MM.1S (cell line): ENCODE measurements around the gene STIL.

Experiments
- DNase-seq: peaks from one replicate; pipeline ENCODE4 v3.0.0-alpha.2; 2015
- H2AFZ ChIP-seq: fragments of 300-600 bp; sonication (generic); 2 replicates; pipeline ENCODE4 v1.6.0; 2016; ENCODE audit warnings: antibody characterized with exemption, low read length
- H3F3A ChIP-seq: fragments of 300-600 bp; sonication (generic); 2 replicates; pipeline ENCODE4 v1.6.1; 2016; ENCODE audit warnings: mild to moderate bottlenecking, antibody characterized with exemption, low read length, moderate library complexity, mixed read lengths; ENCODE audit not compliant: insufficient read depth
- H3K27ac ChIP-seq: fragments of 300-600 bp; sonication (generic); 2 replicates; pipeline ENCODE4 v1.5.1; 2016; ENCODE audit warnings: mild to moderate bottlenecking, low read length
- H3K27me3 ChIP-seq: fragments of 300-600 bp; sonication (generic); replicated peaks from 2 replicates; pipeline ENCODE4 v1.6.0; 2016; ENCODE audit warnings: low read length; ENCODE audit not compliant: insufficient read depth
- H3K36me3 ChIP-seq: fragments of 300-600 bp; sonication (generic); replicated peaks from 2 replicates; pipeline ENCODE4 v1.6.1; 2016; ENCODE audit warnings: mild to moderate bottlenecking, low read length, mixed read lengths; ENCODE audit not compliant: insufficient read depth
- H3K4me1 ChIP-seq: fragments of 300-600 bp; sonication (generic); 2 replicates; pipeline ENCODE4 v1.6.1; 2016; ENCODE audit warnings: low read length, mixed read lengths
- H3K4me2 ChIP-seq: fragments of 300-600 bp; sonication (generic); 2 replicates; pipeline ENCODE4 v1.6.0; 2016; ENCODE audit warnings: low read depth, low read length
- H3K4me3 ChIP-seq: fragments of 300-600 bp; sonication (generic); 2 replicates; pipeline ENCODE4 v1.5.1; 2016; ENCODE audit warnings: low read length, mixed read lengths
- H3K79me2 ChIP-seq: fragments of 300-600 bp; sonication (generic); 2 replicates; pipeline ENCODE4 v1.6.1; 2016; ENCODE audit warnings: mixed run types, low read length, mixed read lengths
- H3K9ac ChIP-seq: fragments of 300-600 bp; sonication (generic); 2 replicates; pipeline ENCODE4 v1.6.1; 2016; ENCODE audit warnings: low read length, mixed read lengths
- H3K9me2 ChIP-seq: fragments of 300-600 bp; sonication (generic); replicated peaks from 2 replicates; pipeline ENCODE4 v1.6.1; 2016; ENCODE audit warnings: mild to moderate bottlenecking, low read length, mixed read lengths; ENCODE audit not compliant: insufficient read depth
- H3K9me3 ChIP-seq: fragments of 300-600 bp; sonication (generic); replicated peaks from 2 replicates; pipeline ENCODE4 v1.6.1; 2016; ENCODE audit warnings: mild to moderate bottlenecking, low read length, mixed read lengths; ENCODE audit not compliant: insufficient read depth
- H4K20me1 ChIP-seq: fragments of 300-600 bp; sonication (generic); 2 replicates; pipeline ENCODE4 v1.6.1; 2016; ENCODE audit warnings: mild to moderate bottlenecking, low read length, moderate library complexity, mixed read lengths; ENCODE audit not compliant: insufficient read depth
- EZH2 ChIP-seq: fragments of 300-600 bp; sonication (generic); optimal IDR thresholded peaks from 2 replicates; pipeline ENCODE3; 2017; ENCODE audit warnings: low read depth, mild to moderate bottlenecking, antibody characterized with exemption, low read length, mixed read lengths
- EZH2phosphoT487 ChIP-seq: fragments of 300-600 bp; sonication (generic); IDR thresholded peaks from 2 replicates; pipeline ENCODE4 v1.6.1; 2018; ENCODE audit warnings: antibody characterized with exemption, low read length
- TF ChIP-seq, protein P1 (sequence below): fragments of 300-600 bp; sonication (generic); IDR thresholded peaks from 2 replicates; pipeline ENCODE4 v1.5.1; 2016; ENCODE audit warnings: antibody characterized with exemption, low read length, mixed read lengths

STIL gene

DNA sequence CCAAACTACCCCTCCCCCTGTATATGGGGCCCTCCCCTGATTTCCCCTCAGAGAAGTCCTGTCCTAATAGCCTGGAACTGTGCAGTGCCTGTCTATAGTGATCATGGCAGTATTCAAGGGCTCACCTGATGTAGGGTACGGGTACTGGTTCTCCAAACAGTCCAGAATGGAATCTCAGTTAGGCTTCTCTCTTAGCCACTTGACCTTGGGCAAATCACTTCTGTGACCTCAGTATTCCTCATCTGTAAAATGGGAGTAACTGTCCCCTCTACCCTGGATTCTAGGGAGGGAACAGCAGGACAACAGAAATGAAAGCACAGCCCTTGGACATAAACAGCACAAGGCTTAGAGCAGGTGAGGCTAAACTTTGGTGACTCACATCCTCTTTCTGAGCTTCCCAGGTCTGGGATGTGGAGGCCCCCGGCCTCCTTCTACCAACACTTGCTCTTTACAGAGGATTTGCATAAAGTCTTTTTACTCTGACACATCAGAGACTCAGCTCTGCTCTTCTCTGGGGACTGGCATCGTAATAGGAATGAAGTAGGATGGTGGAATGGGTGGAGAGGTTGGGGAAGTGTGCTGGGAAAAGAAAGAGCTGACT lies 104.1 kb downstream of the STIL start:
- Histone ChIP-seq H3F3A (no peaks in the 10 kb centered on the region), H3K9me3 (no peaks in the 10 kb centered on the region), H3K4me3 (no peak overlapping the region), H4K20me1 (no peaks in the 10 kb centered on the region), H3K9ac (no peak overlapping the region), H3K79me2 (no peaks in the 10 kb centered on the region), H3K4me1 (no peaks in the 10 kb centered on the region), H3K27me3 (no peaks in the 10 kb centered on the region), H3K27ac (no peak overlapping the region), H3K36me3 (no peaks in the 10 kb centered on the region), H3K9me2 (no peaks in the 10 kb centered on the region), H2AFZ (no peak overlapping the region), H3K4me2 (no peak overlapping the region)
- DNase-seq, result no peak
- TF ChIP-seq EZH2 (no peak), EZH2phosphoT487 (no peak)
- TF ChIP-seq, protein P1, sequence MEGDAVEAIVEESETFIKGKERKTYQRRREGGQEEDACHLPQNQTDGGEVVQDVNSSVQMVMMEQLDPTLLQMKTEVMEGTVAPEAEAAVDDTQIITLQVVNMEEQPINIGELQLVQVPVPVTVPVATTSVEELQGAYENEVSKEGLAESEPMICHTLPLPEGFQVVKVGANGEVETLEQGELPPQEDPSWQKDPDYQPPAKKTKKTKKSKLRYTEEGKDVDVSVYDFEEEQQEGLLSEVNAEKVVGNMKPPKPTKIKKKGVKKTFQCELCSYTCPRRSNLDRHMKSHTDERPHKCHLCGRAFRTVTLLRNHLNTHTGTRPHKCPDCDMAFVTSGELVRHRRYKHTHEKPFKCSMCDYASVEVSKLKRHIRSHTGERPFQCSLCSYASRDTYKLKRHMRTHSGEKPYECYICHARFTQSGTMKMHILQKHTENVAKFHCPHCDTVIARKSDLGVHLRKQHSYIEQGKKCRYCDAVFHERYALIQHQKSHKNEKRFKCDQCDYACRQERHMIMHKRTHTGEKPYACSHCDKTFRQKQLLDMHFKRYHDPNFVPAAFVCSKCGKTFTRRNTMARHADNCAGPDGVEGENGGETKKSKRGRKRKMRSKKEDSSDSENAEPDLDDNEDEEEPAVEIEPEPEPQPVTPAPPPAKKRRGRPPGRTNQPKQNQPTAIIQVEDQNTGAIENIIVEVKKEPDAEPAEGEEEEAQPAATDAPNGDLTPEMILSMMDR, result no peak

DNA sequence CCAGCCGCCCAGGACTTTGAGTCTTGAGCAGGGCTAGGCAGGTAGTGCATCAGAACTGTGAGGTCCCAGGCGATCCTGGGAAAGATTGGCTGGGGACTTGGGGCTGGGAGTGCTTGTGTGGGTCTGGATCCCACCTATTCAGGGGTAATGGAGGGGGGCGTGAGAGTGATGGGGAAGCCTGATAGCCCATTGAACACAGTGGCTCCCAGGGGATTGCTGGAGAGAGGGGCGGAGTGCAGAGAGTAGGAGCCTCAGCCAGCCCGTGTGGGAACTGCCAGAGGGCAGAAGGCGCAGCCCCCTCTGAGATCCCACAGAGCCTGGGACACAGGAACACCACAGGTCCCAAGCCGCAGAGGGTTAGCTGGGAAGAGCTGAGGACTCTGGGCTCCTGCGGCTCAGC lies 104.9 kb downstream of the STIL start:
- Histone ChIP-seq H3K4me3 (no peak overlapping the region), H2AFZ (no peak overlapping the region)

DNA sequence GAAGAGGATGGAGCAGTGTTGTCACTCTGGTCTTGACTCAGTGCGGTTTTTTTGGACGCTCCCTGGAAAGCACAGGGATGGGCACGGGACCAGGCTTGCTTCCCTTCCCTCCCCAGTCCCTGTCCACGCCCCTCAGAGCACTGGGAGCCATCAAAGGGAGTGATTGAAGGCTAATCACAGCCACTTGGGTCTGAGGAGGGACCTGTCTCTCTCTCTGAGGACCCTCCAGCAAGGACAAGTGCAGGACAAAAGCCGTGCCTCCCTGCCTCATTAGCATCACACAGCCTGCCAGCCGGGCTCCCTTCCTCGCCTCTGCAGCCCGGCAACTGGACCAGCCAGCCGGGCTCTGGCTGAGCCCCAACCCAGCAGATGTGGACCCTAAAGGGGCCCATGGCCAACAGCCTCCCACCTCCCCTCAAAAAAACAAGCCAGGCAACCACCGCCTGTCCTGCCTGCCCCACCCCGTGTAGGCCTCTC lies 105.5 kb downstream of the STIL start:
- no peak overlapping the region for H3K4me3 ChIP-seq
- H3K4me2 ChIP-seq, result no peak overlapping the region
- H3K27ac ChIP-seq, result no peak overlapping the region
- H2AFZ ChIP-seq, result no peak overlapping the region
- no peaks in the 10 kb centered on the region for H3K4me1 ChIP-seq
- H3K9me2 ChIP-seq, result no peaks in the 10 kb centered on the region
- no peak for DNase-seq
- no peak overlapping the region for H3K9ac ChIP-seq
- no peaks in the 10 kb centered on the region for H3K79me2 ChIP-seq
- no peaks in the 10 kb centered on the region for H3F3A ChIP-seq
- no peaks in the 10 kb centered on the region for H3K9me3 ChIP-seq
- H4K20me1 ChIP-seq, result no peaks in the 10 kb centered on the region
- no peaks in the 10 kb centered on the region for H3K36me3 ChIP-seq
- TF ChIP-seq EZH2phosphoT487, result no peak
- TF ChIP-seq, protein P1, result no peak
- TF ChIP-seq EZH2, result no peak
- no peaks in the 10 kb centered on the region for H3K27me3 ChIP-seq

More for the DNA sequence above, 104.9 kb downstream of the STIL start:
- Histone ChIP-seq H3F3A (no peaks in the 10 kb centered on the region), H3K9me2 (no peaks in the 10 kb centered on the region), H4K20me1 (no peaks in the 10 kb centered on the region), H3K27me3 (no peaks in the 10 kb centered on the region), H3K4me2 (no peak overlapping the region), H3K36me3 (no peaks in the 10 kb centered on the region), H3K79me2 (no peaks in the 10 kb centered on the region), H3K4me1 (no peaks in the 10 kb centered on the region), H3K9ac (no peak overlapping the region), H3K9me3 (no peaks in the 10 kb centered on the region), H3K27ac (no peak overlapping the region)
- TF ChIP-seq EZH2 (no peak), EZH2phosphoT487 (no peak)
- TF ChIP-seq, protein P1, result no peak
- DNase-seq, result no peak
